PFSK-1 (cell line): ENCODE data around the gene DOCK10.

Experiments
- FOXP2 ChIP-seq: optimal IDR thresholded peaks from 2 replicates; pipeline ENCODE3; 2011; ENCODE audit warnings: borderline replicate concordance, control low read depth, inconsistent platforms; ENCODE audit not compliant: insufficient read depth; ENCODE audit errors: extremely low read length, extremely low read depth
- POLR2AphosphoS5 ChIP-seq: IDR thresholded peaks from 2 replicates; pipeline ENCODE4 v1.6.1; 2012; ENCODE audit warnings: low read depth, mild to moderate bottlenecking, control low read depth, low read length, moderate library complexity
- SIN3A ChIP-seq: IDR thresholded peaks from 2 replicates; pipeline ENCODE4 v1.6.1; 2012; ENCODE audit warnings: mild to moderate bottlenecking, low read length, moderate library complexity, borderline replicate concordance; ENCODE audit not compliant: insufficient read depth
- TAF1 ChIP-seq: IDR thresholded peaks from 2 replicates; pipeline ENCODE4 v1.6.1; 2012; ENCODE audit warnings: low read length, control low read depth, borderline replicate concordance; ENCODE audit not compliant: insufficient read depth
- TF ChIP-seq, protein P1 (sequence below), 2 experiments: IDR thresholded peaks; 2 replicates each; pipeline versions ENCODE4 v1.6.1 to v1.8.0; 2011 to 2012; ENCODE audit warnings: low read depth in 2 of 2, low read length in 2 of 2, control low read depth in 1 of 2, inconsistent platforms in 1 of 2, mild to moderate bottlenecking in 1 of 2, moderate library complexity in 1 of 2; ENCODE audit not compliant: insufficient read depth in 1 of 2

The DOCK10 gene

DNA sequence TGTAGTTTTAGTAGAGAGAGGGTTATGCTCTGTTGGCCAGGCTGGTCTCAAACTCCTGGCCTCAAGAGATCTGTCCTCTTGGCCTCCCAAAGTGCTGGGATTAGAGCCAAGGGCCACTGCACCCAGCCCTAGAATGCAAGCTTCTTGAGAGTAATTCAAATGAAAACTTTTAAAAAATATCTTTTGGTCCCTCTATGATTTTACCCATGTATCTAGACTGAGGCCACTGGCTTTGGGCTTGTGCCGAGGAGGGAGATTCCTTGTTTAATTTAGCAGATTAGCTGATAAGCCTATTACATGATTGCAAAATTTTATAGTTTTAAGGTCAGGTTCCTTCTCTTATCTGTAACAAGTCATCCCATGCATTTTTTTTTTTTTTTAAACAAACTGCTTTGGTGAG, 266.6 kb downstream of the DOCK10 start:
- TF ChIP-seq, protein P1, sequence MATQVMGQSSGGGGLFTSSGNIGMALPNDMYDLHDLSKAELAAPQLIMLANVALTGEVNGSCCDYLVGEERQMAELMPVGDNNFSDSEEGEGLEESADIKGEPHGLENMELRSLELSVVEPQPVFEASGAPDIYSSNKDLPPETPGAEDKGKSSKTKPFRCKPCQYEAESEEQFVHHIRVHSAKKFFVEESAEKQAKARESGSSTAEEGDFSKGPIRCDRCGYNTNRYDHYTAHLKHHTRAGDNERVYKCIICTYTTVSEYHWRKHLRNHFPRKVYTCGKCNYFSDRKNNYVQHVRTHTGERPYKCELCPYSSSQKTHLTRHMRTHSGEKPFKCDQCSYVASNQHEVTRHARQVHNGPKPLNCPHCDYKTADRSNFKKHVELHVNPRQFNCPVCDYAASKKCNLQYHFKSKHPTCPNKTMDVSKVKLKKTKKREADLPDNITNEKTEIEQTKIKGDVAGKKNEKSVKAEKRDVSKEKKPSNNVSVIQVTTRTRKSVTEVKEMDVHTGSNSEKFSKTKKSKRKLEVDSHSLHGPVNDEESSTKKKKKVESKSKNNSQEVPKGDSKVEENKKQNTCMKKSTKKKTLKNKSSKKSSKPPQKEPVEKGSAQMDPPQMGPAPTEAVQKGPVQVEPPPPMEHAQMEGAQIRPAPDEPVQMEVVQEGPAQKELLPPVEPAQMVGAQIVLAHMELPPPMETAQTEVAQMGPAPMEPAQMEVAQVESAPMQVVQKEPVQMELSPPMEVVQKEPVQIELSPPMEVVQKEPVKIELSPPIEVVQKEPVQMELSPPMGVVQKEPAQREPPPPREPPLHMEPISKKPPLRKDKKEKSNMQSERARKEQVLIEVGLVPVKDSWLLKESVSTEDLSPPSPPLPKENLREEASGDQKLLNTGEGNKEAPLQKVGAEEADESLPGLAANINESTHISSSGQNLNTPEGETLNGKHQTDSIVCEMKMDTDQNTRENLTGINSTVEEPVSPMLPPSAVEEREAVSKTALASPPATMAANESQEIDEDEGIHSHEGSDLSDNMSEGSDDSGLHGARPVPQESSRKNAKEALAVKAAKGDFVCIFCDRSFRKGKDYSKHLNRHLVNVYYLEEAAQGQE (IDR thresholded peaks at IDR 0.05; ENCODE audit: insufficient read depth in 1 of 2, low read depth in 2 of 2, low read length in 2 of 2): no peak
- TF ChIP-seq SIN3A: no peak
- no peak for TF ChIP-seq POLR2AphosphoS5
- TF ChIP-seq TAF1: no peak
- no peak for TF ChIP-seq FOXP2

DNA sequence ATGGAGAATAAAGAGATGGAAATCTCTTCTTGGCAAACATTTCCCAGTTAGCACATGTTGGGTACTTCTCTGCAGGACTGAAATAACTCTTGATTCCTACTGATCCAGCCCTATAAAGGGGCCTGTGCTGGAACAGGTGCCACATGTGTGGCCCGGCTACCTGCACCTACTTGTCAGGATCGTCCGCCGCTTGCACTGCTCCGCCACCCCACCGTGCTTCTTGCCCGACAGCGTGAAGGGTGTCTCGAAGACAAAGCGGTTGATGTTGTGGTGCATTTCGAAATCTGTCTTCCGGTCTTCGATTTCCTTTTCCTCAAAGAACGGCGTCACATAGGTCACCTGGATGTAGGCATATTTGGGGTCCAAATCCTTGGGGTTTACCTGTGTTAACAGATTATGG, 267.5 kb downstream of the DOCK10 start:
- TF ChIP-seq POLR2AphosphoS5: no peak
- TF ChIP-seq, protein P1 (IDR thresholded peaks at IDR 0.05; ENCODE audit: insufficient read depth in 1 of 2, low read depth in 2 of 2, low read length in 2 of 2): no peak
- TF ChIP-seq SIN3A: no peak
- TF ChIP-seq FOXP2: no peak
- TF ChIP-seq TAF1: no peak

DNA sequence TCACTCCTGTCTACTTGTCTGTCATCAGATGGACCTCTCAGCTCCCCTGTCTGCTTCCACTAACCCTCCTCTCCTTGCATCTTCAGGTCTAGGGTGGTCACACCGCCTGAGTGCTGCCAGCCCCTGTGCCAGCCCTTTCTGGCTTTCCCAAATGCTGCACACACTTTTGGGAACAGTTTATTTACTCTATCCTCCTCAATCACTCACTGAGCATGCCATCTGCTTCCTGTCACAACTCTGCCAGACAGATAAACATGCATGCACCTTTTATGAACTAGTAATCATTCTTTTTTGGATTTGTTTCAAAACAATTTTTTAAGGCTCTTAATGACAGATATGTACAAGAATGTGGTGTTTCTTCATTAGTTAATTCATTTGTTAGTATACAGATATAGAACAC, 269.8 kb downstream of the DOCK10 start:
- TF ChIP-seq TAF1: no peak
- no peak for TF ChIP-seq POLR2AphosphoS5
- no peak for TF ChIP-seq SIN3A
- TF ChIP-seq FOXP2: no peak
- TF ChIP-seq, protein P1 (IDR thresholded peaks at IDR 0.05; ENCODE audit: insufficient read depth in 1 of 2, low read depth in 2 of 2, low read length in 2 of 2): no peak

DNA sequence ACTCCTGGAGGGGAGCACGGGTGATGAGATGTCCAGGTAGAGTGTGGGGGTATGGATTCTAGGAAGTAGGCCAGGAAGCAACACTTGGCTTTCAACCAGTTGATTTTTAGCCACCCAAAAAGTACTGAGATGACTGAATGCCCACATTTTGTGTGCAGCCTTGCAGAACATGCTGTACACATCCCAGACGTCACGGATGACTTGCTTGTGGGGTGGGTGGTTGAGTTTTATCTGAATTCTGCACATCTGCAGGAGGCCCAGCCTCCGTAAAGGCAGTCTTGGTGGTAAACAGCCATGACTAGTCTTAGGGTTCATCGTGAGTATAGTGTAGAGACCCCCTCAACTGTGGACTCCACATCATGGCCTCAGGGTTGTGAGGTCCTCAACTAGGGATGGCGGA, 272.8 kb downstream of the DOCK10 start:
- TF ChIP-seq SIN3A: no peak
- TF ChIP-seq POLR2AphosphoS5: no peak
- no peak for TF ChIP-seq TAF1

DNA sequence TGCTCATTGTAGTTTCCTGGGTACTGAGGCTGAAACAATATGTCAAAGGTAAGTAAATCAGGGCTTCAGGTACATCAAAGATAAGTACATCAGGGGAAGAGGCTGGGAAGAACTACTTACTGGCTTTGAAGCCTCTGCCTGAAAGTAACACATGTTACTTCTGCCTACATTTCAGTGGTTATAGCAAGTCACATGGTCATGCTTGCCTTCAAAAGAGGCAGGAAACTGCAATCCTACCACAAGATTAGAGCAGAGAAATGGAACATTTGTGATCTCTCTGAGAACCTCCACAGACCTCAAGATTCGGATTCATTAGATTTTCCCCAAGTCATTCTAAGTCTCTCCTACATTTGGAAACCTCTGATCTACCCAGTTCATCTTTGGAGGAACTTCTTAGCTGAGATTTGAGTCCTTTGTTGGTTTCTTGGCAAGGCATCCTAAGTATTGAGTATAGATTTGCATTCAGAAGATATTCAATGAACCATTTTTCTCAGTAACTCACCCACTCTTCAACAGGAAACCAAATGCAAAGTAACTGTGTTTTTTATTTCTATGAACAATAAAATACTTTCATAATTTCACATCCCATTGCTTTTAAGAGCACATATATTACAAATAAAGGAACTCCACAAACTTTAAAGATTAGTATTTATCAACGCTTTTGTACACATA, 277.6 kb downstream of the DOCK10 start:
- TF ChIP-seq POLR2AphosphoS5 (no peak), SIN3A (no peak), TAF1 (no peak), FOXP2 (no peak)
- TF ChIP-seq, protein P1 (IDR thresholded peaks at IDR 0.05; ENCODE audit: insufficient read depth in 1 of 2, low read depth in 2 of 2, low read length in 2 of 2): no peak
